Activated CD4-positive, alpha-beta T cell treated with anti-CD3 and anti-CD28 coated beads for 1 hour (primary cell): ENCODE data around the gene ADM5.
A peak's percentile ranks its signal among the peaks of the same experiment; 100 is the strongest.

Experiments
- DNase-seq: peaks from one replicate; pipeline ENCODE4 v3.0.0-alpha.2; 2020

ADM5 gene

GRCh38 chr19:49658566-49659442 is 30.6 kb upstream of the ADM5 start:
- no peak for DNase-seq

GRCh38 chr19:49660338-49660961 is 28.9 kb upstream of the ADM5 start:
- DNase-seq: no peak

GRCh38 chr19:49662011-49662410 is 27.4 kb upstream of the ADM5 start:
- DNase-seq: no peak

DNA sequence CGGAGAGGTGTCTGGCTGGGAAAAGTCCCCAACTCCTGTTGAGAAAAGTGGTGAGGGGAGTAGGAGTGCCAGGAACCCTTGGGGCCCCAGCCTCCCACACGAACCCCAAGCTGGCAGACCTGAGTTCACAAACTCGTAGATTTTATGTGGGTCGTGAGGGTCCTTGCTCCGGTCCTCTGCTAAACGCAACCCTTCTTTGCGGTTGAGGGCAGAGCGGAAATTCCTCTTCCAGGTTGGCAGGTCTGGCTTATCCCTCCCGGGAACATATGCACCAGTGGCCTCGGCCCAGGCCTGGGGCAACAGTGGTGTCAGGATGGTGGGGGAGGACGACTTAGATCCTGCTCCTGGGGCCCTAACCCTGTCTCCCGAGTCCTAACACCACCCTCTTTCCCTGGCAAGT is 26.2 kb upstream of the ADM5 start:
- DNase-seq: no peak

DNA sequence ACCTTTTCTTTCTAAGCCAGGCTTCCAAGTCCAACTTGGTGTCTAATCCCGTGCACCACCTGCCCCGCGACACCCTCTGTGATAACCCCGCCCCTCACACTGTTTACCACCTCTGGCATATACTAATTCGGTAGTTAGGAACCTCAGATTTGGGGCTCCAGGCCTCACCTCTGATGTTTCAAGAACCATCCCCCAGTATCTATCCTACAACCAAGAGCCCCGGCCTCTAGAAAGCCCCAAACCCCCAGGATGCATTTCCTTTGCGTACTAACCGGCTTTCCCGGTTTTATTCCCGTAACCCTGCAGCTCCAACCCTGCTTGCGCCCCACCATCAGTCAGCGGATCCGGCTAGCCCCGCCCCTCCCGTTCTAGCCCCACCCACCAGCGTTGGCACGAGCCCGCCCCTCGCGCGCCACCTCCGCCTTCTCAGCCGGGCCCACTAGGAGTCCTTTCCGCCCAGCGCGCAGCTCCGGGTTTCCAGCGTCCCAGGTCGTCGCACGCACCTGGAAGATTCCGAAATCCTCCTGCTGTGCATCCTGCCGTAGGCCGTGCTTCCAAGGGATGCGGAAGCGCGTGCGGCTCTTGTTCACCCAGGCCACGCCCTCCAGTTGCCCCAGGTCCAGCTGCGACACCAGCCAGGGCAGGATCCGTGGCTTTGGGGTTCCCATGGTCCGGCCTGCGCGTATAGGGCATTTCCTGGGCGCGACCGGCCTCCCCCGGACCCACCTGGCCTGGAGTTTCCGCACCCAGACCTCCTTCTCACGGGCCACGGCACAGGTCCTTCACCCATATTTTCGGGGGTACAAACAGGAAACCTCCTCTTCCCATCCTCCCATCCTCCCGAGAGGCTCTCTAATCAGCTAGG is 25.0 kb upstream of the ADM5 start:
- DNase-seq: peak; percentile 82

- no peak for DNase-seq
Measured at GRCh38 chr19:49665036-49665350, 24.4 kb upstream of the ADM5 start.

GRCh38 chr19:49665351-49666119 is 23.9 kb upstream of the ADM5 start, which contains the start of the genes BCL2L12 and IRF3:
Gene BCL2L12, plus strand, starts transcription at chr19:49665933. Its CDS starts 760 bp downstream, at chr19:49666693.
Gene IRF3, minus strand, starts transcription at chr19:49665857. Its CDS starts 1,019 bp downstream, at chr19:49664838.
- peak; percentile 99 for DNase-seq

DNA sequence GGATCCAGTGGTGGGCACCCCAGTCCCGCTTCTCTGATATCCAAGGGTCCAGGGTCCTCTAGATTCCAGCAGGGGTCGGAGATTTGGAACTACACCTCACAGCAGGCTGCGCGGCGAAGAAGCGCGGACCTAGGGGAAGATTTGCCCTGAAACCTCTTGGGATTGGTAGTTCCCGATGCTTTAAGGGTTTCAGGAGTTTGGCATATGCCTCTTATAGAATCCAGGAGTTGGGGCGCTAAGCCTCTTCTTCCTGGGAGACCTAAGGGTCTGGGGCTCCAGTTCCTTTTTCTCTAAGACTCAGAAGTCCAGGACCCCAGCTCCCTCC is 23.3 kb upstream of the ADM5 start:
- DNase-seq: no peak

GRCh38 chr19:49667473-49667872 is 21.9 kb upstream of the ADM5 start:
- DNase-seq: no peak

DNA sequence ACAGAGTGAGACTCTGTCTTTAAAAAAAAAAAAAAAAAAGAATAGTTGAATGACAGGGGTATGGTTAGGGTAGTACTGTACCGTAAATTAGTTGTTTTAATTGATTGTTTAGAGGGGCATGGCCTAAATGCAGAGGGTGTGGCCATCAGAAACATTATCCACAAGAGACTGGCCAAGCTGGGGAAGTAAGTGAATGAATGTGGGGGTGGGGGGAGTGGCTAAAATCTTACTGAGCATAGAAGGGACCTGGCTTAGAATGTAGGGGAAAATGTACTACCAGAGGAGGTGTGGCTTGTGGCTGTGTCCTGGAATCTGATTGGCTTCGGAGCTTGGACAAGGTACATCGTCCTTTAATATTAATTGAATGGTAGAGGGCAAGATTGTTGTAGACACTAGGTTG is 19.9 kb upstream of the ADM5 start:
- no peak for DNase-seq

DNA sequence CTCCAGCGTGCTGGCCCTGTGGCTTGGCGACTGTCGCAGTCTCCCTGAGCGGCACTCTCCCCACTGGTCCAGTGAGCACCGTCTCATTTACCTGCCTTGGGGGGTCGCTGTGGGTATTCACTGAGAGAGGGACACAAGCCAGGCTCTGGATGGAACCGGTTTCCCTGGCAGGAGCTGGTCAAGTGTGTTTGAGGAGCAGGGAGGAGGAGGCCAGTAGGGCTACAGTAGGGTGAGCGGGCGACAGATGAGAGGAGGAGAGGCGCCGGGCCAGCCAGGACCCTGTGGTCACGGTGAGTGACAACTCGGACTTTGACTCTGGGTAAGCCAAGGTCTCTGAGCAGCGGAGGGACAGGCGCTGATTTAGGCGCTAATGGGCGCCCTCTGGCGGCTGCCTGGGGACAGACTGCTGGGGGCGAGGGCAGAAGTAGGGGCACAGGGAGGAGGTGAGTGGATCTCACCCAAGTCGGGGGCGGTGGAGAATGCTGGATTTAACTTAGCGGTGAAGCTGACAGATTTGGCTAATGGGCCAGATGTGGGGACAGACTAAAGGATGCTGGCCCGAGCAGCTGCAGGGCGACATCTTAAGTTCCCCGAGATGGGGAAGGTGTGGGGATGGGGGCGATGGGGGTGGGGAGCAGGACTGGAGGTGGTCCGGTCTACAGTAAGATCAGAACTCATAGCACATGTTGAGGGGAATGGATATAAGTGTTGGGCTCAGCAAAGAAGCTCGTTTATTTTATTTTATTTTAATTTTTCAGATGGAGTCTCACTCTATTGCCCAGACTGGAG is 17.1 kb upstream of the ADM5 start:
- peak; percentile 63 for DNase-seq

DNA sequence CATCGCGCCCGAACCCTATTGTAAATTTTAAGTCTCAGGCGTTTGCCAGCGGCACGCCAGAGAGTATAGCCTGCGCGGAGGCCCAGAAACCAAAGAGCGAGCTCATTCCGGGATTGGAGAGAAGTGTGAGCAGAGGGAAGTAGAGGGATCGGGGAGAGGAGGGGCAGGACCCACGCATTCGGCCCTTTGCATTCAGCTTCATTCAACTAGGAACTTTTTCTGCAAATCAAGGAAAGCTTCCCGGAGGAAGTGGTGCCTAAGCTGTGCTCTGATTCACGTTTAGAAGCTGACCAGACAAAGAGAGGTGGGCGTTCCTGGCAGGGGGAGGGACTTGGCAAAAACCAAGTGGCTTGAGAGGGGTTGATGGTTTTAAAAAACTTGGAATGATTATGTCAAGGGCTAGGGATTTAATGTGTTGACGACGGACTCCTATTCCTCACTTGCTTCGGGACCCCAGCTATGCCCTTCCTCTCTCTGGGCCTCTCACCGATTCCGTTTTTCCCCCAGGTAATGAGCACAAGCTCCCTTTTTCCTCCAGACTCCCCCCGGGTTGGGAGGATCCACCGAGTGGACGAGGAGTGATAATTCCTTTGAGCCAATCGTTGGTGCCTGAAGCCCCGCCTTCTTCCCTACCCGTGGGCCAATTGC is 13.1 kb upstream of the ADM5 start:
- no peak for DNase-seq

GRCh38 chr19:49676784-49677230 is 12.6 kb upstream of the ADM5 start:
- peak; percentile 97 for DNase-seq

- peak; percentile 32 for DNase-seq
Measured at GRCh38 chr19:49677231-49677900, 12.0 kb upstream of the ADM5 start, which contains the start of gene PRMT1. Gene PRMT1, plus strand, starts transcription at chr19:49677271. Its CDS starts 10 bp downstream, at chr19:49677281.

DNA sequence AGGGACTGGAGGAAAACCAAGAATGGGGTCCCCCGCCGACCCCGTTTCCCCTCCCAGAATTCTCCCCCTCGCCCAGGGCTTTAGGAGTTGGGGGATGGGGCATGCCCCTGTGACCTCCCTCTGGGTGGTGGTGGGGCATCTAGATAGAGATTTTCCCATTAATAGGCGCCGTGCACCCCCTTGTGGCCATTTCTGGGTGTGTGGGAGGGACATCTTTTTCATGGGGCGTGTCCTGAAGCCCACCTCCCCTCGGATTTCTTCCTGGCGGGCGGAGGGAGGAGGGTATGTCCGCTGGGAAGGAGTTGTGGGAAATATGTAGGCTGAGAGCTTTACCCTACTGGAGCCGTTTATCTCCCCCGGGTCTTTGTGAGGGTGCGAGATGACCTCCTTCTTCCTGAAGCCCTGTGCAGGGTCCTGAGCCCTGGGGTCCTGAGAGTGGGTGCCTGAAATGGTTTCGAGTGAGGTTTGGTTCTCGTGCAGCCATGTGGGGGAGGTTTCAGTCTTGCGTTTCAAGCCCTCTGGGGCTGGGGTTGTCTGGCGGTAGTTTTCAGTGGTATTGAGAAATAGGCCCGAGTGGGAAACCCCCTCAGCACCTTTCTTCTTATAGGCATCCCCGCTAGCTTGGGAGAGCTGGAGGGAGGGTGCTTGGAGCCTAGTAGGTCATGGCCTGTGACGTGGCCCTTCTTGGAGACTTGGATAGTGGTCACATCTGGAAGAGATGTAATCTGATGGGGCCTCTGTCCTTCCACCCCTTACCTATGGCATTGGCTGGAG is 11.3 kb upstream of the ADM5 start:
- peak; percentile 73 for DNase-seq

DNA sequence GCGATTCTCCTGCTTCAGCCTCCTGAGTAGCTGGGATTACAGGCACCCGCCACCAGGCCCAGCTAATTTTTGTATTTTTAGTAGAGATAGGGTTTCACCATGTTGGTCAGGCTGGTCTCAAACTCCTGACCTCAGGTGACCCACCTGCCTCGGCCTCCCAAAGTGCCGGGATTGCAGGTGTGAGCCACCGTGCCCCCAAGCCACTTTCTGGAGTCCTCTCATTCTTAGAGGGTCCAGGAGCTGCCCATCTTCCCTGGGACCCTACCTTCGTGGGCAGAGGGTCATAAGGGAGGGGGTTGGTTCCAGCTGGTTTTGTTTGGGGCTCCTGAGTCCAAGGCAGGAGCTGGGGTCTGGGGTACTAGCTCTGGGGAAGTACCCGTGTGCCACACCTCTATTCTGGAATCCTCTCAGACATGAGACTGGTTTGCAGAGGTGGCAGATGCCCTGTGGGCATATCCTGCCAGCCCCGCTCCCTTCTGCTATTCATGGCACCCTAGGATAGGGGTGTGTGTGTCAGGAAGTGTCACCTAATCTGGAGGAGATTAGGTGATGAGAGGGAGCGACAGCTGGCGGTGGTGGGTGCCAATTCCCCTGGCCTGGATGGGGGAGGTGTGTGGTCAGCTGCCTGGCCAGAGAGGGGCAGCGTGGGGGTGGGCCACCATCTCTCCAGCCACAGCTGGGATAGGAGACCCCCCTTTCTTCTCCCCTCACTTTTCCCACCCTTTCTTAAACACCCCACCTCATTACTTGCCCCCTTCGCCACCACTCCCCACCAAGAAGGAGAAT is 10.2 kb upstream of the ADM5 start:
- DNase-seq: no peak

GRCh38 chr19:49679771-49680413 is 9.5 kb upstream of the ADM5 start:
- no peak for DNase-seq
